HG03039 (cell line): ENCODE data around the gene CYP26B1.

Experiments used
- ATAC-seq: cut with Tn5 transposase; IDR thresholded peaks from one replicate; pipeline ENCODE4 v1.9.1; 2021; ENCODE audit warnings: mild to moderate bottlenecking, moderate library complexity; ENCODE audit not compliant: unreplicated experiment

Gene CYP26B1

GRCh38 chr2:72142570-72143440 lies 4.9 kb downstream of the CYP26B1 start:
- no peak for ATAC-seq

- ATAC-seq = no peak
Measured at GRCh38 chr2:72141881-72142451, 5.7 kb downstream of the CYP26B1 start.

- ATAC-seq = no peak
Measured at GRCh38 chr2:72141032-72141645, 6.5 kb downstream of the CYP26B1 start.

DNA sequence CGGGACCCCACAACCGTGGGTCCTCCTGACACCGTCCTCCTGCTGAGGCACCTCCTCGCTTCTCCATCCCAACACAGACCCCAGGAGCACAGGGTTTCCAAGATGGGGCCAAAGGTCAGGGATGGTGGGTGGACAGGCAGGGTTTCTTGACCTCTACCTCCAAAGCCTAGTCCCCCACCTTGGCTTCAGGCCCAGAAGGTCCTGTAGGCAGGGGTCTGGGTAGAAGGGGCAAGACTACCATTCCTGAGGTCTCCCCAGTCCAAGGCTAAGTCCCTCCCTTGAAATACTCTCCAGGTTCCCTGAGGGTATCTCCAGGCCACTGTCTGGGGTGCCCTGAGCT lies 7.1 kb downstream of the CYP26B1 start:
- no peak for ATAC-seq

- ATAC-seq = no peak
Measured at GRCh38 chr2:72139874-72140620, 7.6 kb downstream of the CYP26B1 start.

DNA sequence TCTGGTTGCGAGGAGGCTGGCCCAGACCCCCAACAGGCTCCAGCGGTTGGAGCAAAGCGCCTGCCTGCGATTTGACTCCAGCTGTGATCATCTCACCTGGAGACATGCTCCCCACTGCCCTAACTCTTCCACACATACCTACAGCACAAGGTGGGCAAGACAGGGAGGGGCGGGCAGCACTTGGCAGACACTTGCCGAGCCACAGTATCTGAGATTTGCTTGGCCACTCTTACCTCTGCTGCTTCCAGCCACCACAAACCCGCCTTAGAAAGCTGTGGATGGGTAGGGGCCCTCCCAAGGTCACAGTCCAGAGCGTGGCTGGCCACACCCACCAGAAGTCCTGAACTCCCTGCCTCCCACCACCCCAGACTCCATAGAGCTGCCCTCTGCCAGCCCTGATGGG lies 8.2 kb downstream of the CYP26B1 start:
- no peak for ATAC-seq

DNA sequence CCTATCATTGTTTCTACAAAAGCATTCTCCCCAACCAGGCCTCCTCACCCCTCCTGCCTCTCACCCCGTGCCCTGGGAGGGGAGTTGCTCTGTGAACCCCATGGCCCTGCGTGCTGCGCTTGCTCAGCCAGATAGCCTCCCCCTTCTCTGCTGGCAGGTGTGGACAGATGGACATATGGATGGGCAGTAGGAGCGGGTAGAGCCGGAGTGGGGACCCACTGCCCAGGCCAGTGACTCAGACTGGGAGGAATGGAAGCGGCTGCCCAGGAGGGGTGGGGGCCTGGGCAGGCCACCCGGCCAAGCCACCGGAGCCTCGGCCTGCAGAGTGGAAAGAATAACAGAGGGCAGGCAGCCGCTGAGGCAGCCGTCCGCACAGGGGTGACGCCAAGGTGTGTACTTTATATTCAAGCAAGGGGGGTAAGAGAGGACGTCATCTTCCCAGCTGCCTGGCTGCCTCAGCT lies 8.7 kb downstream of the CYP26B1 start:
- ATAC-seq = no peak

DNA sequence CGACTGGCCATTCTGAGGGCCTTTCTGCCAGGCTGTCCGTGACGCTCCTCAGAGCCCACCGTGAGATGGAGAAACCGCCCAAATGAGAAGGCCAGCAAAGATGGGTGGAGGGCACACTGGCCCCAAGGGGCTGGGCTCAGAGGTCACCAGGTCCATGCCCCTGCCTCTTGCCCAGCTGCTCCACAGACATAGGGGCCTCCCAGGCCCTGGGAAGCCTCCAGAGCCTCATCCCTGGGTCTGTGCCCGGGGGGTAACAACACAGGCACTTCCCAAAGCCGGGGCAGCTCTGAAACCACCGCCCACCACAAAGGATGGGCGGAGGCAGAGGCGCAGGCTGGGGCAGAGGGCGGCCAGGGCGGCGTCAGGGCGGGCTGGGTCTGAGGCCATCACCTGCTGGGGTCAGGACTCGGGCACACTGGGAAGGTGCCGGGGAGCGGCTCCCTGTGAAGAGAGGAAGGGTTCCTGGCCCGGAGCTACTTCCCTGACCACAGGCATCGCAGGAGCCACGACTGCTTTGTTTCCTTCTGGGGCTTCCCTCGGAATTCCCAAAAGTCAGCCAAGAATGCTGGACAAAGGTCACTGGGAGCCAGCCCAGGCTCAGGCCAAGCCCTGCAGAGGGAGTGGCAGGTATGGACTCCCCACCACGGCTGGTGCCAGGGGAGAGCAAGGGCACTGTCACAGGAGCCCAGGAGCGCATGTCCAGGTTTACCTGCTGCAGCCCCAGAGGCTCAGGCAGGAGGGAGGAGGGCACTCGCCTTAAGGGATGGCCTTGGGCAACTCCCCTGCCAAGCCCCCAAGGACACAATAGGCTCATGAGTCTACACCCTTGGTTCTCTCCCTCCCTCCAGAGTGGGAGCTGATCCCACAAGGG lies 9.4 kb downstream of the CYP26B1 start:
- ATAC-seq = no peak

DNA sequence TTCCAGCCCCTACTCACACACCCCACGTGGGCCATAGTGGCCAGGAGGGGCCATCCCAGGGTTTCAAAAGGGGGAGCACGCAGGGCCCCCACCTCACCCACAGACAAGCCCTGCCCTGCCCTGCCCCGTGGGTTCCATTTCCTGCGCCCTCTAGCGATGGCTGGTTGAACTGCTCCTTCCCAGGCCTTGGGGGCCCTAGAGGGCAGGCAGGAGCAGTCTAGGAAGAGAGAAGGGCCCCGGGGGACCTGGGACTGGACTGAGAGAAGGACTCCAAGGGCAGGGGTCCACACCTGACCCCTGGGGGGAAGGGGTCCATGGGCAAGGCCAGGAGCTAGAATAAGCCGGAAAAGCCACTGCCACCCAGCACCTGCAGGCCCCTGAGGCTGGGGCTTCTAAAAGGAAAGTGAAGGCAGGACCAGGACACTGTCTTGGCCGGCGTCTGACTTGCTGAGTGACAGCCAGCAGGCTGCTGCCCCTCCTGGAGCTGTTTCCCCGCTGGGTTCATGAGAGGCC lies 10.1 kb downstream of the CYP26B1 start:
- ATAC-seq = peak; percentile 85

- no peak for ATAC-seq
Measured at GRCh38 chr2:72136933-72137497, 10.6 kb downstream of the CYP26B1 start.

DNA sequence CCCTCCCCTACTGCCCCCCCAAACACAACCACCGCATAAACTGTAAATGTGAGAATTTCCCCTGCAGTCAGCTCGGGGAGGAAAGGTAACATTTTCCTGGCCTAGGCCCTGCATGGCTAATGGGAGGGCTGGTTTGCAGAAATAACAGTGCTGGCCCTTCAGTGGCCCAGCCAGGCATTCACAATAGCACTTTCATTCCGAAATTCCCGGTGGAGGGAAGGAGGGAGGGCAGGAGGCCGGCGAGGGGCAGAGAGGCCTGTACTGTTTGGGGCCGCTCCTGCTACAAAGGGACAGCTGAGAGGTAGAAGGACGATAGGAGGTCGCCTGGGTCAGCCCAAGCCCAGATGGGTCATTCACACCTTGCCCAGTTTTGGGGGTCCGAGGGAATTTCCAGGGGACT lies 11.3 kb downstream of the CYP26B1 start:
- no peak for ATAC-seq

DNA sequence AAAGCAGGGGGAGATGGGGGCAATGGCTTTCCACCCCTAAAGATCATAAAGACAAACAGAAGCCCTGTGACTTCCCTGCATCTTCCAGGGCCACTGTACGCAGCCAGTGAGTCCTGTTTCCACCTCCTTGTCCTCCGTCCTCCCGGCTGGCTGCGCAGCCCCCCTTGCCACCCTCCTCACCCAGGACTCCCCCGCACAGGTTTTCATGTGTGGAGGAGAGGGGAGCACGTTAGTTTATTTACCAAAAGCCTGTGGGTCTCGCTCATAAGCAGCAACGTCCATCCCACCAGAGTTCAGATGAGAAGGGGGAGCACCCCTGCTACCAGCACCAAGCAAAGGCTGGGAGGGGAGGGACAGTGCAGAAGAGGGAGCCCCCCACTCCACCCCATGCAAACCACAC lies 11.7 kb downstream of the CYP26B1 start:
- ATAC-seq = no peak

DNA sequence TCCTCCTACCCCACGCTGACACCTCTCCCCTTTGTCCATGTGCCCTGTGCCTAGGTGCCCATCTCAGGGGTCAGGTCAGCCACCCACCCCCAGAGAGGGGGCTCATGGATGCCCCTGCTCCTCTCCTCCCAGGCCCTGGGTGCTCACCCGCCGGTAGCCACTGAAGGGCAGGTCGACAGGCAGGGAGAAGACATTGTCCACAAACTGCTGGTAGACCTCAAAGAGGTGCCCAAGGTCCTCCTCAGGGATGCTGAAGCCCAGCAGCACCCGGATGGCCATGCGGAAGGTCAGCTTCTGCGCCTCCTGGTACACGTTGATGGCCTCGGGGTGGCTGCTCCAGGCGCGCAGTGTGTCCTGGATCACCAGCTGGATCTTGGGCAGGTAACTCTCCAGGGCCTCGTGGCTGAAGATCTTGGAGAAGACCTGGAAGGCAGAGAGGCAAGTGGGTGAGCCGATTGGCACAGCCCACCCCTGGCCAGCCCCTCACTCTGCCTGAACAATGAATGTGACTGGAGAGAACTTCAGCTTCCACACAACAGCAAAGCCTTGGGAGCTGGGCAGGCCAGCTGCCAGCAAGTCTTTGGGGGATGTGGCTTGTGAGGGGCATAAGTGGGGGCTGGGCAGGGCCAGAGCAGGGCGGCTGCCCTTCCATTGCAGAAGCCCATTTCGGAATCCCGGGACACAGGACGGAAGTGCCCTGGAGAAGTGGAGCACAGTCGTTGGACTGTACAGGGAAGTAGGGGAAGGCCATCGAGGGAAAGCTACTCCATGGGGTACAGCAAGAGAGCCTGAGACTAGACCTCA lies 12.5 kb downstream of the CYP26B1 start:
- no peak for ATAC-seq

DNA sequence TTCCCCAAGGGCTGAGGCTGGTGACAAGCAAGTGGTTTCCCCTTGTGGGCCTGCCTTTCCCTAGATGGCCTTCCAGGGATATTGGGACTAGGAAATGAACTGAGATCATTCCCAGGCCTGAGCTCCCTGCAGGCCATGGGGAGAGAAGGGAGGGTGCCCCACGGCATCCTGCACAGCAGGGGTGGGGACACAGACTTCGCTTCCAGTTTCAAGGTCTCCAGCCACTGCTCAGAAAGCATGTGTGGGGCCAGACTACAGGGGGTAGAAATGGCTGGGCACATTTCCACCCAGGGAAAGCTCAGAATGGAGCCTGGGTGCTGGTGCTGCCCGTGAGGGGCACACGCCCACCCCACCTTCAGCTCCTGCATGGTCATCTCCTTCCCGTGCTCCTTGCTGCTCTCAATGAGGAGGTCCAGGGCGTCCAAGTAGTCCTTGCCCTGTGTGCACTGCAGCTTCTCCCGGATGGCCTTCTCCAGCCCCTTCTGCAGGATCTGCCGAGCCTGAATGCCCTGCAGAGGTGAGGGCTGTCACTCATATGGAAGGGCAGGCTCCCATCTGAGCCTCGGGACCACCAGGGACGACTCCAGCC lies 13.2 kb downstream of the CYP26B1 start:
- ATAC-seq = no peak

DNA sequence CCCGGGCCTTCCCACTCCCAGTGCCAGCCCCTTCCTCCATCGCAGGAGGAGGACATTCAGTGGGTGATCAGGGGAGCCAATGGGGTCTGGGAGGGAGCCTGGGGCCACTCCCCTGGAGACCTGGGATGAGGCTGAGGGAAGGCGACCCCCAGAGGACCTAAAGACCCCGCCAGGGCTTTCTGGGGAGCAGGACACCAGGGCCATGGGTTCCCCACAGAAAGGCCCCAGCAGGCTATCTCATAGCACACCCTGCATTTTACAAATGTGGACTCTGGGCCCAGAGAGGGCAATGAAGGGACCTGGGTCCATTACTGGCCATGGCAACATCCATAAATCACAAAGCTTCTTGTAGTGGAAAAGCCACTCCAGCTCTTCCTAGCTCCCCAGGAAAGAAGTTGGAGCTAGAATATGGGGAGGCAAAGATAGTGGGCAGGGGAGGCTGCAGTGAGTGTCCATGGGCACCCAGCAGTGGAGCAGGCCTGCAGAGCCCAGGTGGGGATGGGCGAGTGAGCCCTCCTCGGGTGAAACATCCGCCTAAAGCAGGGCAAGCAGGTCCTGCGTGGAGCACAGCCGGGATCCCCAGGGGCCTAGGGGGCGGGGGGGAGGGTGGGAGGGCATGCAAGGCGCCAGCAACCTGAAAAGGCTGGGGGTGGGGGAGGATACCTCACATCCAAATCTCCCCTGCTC lies 13.8 kb downstream of the CYP26B1 start:
- no peak for ATAC-seq

- no peak for ATAC-seq
Measured at GRCh38 chr2:72132981-72133720, 14.5 kb downstream of the CYP26B1 start.
